ENCODE measurements around the gene SUCO.

- TF ChIP-seq CTCF (IDR thresholded peaks at IDR 0.05; ENCODE audit: insufficient read depth, low read depth, low read length) (no peak), EZH2 (IDR thresholded peaks at IDR 0.05; ENCODE audit: insufficient read depth, low read length) (no peak)
These were observed 56.6 kb downstream of the SUCO start for GRCh38 chr1:172589553-172589952.

All from astrocyte (in vitro differentiated cells and primary cell).